Activated CD4-positive, CD25-positive, alpha-beta regulatory T cell treated with anti-CD3 and anti-CD28 coated beads, Interleukin-2, amount 50 U/mL, for 16 hours (primary cell): Measurements from ENCODE around the gene TRIM51.
"Not testable (repeated sequence)": the region's sequence is repeated elsewhere in the genome, so short reads cannot be mapped to it uniquely, and the experiment has no call there.

ENCODE experiments used
- DNase-seq: peaks from one replicate; pipeline ENCODE4 v3.0.0-alpha.2; 2020; ENCODE audit warnings: low read depth, low spot score

TRIM51 gene

DNA sequence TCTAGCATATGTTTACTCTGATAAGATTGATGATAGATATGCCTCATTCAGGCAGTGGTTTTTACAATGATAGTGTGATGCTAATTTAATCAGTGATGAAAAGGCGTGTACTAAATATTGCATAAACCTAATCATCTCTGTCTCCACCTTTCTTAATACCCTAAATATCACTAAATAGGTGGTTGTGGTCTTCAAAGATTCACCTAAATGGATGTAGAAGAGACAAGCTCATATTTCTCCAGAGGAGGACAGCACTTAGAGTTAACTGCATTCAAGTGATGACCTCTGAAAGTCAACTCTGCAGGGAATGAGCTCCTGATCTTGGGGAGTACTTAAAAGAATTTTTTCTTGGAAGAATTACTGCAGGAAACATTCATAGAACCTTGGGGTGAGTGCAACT is at the start of gene TRIM51:
Gene TRIM51, plus strand, starts transcription at position 301 of the 400 bp plus-strand sequence. CDS start 2,132 bp downstream, outside the sequence.
- DNase-seq = not testable (repeated sequence)

- no peak for DNase-seq
These were observed 44.6 kb upstream of the TRIM51 start, which contains the start of gene OR5D16 for GRCh38 chr11:55838452-55838851. Gene OR5D16 (plus strand): TSS chr11:55838752. CDS start chr11:55838752, 0 bp downstream.

GRCh38 chr11:55847453-55847852 is 35.6 kb upstream of the TRIM51 start:
- DNase-seq = no peak

DNA sequence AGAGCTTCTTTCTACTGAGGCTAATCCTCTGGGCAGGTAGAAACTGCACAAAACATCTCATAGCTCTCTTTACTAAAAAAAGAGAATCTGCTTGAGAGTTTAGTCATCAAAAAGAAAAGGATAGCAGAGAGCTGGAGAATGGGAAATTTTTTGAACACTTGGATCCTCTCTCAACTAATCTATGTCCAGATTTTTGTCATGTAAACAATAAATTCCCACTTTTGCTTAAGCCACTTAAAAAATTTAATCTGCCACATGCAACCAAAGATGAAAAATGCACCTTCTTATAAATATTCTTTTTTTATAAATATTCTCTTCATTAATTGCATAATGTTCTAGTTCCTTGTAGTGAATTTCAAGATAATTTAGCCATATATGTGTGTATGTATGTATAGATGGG is 34.1 kb upstream of the TRIM51 start:
- DNase-seq = no peak

DNA sequence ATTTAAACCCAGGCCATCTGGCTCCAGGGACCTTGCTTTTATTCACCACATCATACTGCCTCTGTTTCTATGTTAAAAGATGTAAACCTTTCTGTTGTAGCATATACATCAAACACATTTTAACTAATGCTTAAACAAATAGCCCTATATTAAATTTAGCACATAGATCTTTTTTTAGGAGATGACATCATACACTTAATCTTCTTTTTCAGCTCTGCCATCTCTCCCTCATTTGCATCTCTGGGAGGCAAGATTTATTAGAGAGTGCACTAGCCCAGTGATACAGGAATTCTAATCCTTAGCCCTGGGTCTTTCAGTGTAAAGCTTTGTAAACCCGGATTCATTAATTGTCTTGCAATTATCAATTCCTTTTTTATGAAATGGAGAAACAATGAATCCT is 31.0 kb upstream of the TRIM51 start:
- DNase-seq = no peak

DNA sequence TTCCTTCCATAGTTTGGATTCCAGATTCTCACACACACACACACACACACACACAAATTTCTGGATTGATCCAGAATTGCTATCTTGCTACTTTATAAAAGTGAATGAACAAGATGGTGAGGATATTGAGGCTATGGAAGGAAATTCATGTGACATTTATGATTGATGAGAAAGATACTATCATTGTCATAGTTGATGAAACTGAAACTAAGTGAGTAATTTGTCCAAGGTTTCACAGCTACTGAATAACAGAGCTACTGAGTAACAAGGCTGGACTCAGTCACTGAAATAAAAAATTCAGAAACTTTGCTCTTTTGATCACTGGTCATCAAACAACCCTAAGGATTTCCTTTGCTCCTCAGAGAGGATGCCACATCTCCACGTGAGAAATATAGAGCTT is 28.4 kb upstream of the TRIM51 start:
- DNase-seq = no peak

DNA sequence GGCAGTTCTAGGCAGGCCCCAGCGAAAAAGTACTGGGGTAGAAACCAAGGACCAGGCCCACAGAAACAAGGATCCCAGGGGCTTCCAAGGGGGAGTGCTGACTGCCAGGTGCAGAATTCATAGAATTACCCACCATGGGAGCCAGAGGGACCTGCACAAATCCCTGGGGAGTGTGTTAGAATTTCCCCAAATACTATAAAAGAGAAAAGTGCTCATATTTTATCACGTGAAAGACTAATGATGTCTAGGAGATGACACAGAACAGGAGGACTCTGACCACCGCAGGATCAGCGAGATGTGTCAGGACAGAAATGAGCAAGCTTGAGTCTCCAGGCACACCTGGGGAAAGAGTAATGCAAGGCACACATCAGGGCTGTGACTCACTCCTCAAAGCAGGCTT is 15.7 kb upstream of the TRIM51 start:
- DNase-seq = not testable (repeated sequence)

- DNase-seq = not testable (repeated sequence)
These were observed 10.4 kb upstream of the TRIM51 start for GRCh38 chr11:55872731-55873130.

GRCh38 chr11:55873146-55873545 is 10.0 kb upstream of the TRIM51 start:
- DNase-seq = not testable (repeated sequence)

DNA sequence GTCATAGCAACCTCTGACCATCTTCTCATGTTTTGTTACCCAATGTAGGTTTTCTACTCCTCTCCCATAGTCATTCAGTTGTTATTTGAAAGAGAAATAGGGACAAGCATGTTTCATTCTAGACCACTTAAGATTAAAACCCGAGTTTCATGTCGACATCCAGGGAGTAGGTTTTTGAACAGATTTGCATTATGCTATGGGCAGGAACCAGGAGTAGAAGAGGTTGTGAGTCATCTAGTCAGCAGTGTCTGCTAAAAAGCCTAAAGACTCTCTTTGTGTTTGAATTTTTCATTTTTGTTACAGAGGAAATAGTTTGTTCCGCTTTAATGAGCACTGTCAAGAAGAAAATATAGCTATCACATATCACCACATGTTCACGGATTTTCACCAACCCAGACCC is 1.9 kb downstream of the TRIM51 start:
- DNase-seq = not testable (repeated sequence)

GRCh38 chr11:55885481-55885880 is 2.4 kb downstream of the TRIM51 start:
- not testable (repeated sequence) for DNase-seq

DNA sequence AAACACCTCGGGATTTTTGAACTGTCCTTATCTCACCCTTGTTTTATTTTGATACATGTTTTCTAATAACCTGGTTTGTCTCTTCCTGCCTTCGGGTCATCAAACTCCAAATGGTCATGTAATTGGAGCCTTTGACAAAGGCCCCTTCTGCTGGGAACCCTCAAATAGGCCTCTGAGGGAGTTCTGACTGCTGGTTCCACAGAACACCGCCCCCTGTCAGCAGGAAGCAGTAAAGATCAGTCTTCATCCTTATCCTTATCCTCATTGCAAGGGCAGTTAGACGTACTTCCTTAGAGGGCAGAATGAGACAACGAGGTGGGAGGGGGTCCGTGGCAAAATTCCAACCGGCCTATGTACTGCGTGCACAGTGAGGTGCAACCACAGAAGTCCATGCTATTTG is 12.1 kb downstream of the TRIM51 start:
- DNase-seq = no peak

DNA sequence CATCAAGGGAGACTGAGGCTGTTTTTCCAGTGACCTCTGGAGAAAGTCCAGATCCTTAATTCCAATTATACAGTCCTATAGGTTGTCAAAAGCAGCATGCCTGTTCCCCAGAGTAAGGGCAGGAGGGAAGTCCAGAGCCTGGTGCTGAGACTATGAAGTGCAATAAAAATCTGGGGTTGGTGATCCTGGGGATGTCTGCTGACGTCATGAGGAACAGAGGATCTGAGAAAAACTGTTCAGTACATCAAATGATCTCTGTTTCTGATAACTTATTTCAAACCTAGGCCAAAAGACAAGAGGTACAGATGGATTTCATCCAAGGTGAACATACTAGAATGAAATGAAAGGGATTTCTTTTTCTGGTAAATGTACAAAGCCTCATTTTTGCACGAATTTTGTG is 19.2 kb downstream of the TRIM51 start:
- DNase-seq = no peak

GRCh38 chr11:55914482-55914881 is 31.4 kb downstream of the TRIM51 start, which contains the start of gene OR5W2:
Gene OR5W2 (minus strand): TSS chr11:55914582. CDS start chr11:55914582, 0 bp downstream.
- no peak for DNase-seq

- no peak for DNase-seq
These were observed 37.4 kb downstream of the TRIM51 start for GRCh38 chr11:55920537-55920936.

DNA sequence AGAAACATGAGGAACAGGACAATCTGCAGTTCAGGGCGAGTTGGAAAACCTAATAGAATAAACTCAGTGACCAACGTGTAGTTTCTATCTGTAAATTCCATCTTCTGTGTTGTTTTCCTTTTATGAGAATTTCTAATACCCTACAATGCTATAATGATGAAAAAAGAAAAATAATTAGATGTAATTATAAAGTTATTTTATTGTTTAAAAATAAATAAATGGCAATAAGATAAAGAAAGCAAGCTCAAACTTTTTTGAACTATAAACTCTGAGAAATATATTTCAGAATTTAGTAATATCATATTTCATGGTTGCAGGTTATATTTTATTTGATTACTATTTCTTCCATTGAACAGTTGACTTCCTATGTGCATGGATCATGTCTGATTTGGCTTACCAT is 53.2 kb downstream of the TRIM51 start, which contains the start of gene OR5I1:
Gene OR5I1, minus strand, starts transcription at position 101 of the 400 bp plus-strand sequence. Its CDS starts 0 bp downstream, at position 101.
- DNase-seq = no peak
